Hair follicular keratinocyte (primary cell): Measurements from ENCODE around the gene TOMM34. TPM values are rescaled to one million over a fixed set of nuclear protein-coding genes. Genes with fewer than 3 reads are reported as not detected.

Source experiments
- total RNA-seq: library from RNA; depleted of rRNA; stranded (reverse); fragments of >200 nt; gene quantifications from 2 replicates; pipeline ENCODE4 v1.2.3, GENCODE V29; 2015

The TOMM34 gene, protein sequence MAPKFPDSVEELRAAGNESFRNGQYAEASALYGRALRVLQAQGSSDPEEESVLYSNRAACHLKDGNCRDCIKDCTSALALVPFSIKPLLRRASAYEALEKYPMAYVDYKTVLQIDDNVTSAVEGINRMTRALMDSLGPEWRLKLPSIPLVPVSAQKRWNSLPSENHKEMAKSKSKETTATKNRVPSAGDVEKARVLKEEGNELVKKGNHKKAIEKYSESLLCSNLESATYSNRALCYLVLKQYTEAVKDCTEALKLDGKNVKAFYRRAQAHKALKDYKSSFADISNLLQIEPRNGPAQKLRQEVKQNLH
- 53.4 and 54.5 TPM in 2 replicates for total RNA-seq

DNA sequence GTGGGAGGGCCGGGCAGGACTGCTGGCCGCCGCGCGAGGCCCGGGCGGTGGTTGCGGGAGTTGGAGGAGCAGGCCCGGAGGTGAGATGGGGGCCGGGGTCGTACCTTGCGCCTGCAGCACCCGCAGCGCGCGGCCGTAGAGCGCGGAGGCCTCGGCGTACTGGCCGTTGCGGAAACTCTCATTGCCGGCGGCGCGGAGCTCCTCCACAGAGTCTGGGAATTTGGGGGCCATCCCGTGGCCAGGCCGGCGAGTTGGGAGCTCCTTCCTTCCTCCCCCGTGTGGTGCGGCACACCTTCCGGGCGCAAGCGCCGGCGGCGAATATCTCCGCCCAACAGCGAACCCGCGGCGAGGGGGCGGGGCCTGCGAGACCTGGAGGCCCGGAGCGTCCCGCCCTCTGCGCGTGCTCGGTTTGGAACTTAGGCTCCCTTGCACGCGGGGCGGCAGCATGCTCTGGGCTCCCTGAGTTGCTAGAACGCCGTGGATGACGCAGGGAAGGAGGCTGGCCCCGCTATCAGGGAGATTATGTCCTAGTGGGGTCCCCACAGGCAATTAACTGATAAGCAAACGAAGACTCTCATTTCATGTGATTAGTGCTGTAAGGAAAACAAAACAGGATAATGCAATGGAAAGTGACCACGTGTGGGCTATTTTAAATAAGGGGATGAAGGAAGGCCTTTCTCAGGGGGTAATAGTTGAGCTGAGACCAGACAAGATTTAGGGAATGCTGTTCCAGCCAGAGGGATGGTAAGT lies at the start of gene TOMM34:
Gene TOMM34, minus strand, starts transcription at position 295 of the 750 bp plus-strand sequence. Its CDS starts 64 bp downstream, at position 231.

DNA sequence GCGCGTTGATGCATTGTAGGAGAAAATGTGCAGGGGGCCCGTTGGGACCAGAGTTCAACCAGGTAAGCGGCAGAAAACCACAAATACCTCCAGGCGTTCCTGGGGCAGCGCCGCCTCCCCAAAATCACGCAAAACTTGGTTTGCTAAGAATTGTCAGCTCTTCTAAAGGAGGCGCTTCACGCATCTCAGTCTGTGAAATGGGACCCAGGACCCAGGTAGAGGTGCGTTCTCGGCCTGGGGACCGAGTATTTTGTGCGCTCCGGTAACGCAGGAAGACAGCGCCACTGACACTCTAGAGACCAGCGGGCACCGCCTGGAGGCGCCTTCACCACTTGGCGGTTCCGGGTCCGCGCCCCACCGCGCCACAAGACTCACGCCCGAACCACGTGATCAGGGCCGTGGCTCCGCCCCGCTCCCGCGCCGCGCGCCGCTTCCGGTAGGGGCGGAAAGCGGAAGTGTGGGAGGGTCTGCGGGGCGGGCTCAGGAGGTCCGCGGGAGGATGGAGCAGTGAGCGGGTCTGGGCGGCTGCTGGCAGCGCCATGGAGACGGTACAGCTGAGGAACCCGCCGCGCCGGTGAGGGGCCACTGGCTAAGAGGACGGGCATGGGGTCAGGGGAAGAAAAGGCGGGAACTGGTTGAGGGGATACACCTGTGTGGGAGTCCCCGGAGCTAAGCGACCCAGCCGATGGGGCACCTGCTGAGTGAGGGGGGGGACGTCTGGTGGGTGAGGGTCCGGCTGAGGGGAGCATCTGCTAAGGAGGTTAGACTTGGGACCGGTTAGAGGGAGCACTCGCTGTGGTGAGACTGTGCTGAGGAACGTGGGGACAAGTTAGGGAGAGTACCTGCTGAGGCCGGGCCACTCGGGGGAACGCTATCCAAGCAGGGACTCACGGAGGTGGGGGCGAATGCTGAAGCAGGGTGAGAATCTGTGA lies 6.1 kb upstream of the TOMM34 start, which contains the start of gene STK4:
Gene STK4, plus strand, starts transcription at position 483 of the 932 bp plus-strand sequence. Its CDS starts 57 bp downstream, at position 540.

DNA sequence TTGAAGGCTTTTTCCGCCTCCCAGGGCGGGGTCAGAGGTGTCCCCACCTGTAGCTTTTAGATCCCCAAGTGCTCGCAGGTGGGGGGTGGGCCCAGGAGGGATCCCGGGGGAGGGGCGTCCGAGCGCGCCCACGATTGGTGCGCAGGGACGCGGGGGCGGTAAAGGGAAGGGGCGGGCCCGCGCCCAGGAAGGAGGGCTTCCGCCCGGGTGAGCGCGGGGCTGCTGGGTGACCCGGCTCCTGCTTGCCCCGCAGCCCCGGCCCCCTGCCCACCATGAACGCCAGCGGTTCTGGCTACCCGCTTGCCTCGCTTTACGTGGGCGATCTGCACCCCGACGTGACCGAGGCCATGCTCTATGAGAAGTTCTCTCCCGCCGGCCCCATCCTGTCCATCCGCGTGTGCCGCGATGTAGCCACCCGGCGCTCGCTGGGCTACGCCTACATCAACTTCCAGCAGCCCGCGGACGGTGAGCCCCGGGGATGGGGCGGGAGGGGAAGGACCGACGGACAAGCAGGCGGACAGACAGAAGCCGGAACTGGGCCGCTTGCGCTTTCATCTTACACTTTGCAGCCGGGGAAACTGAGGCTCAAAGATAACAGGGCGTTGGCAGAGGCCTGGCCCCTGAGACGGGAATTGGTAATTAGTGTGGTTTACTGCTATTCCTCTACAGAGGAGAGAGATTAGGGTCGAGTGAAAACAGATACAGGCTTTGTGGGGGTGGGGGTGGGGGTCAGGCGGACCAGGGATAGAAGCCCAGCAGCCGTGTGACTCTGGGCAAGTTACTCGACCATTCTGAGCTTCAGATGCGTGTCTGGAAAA lies 50.1 kb downstream of the TOMM34 start, which contains the start of gene PABPC1L:
Gene PABPC1L, plus strand, starts transcription at position 189 of the 818 bp plus-strand sequence. Its CDS starts 84 bp downstream, at position 273.

Other genes starting within 250 kb of the TOMM34 start
- gene CCN5, start 245.0 kb downstream of the TOMM34 start, total RNA-seq = not detected in 2 replicates
- gene KCNK15, start 214.5 kb downstream of the TOMM34 start, total RNA-seq = under 0.01 TPM in 1 of 2 replicates, not detected in the other
- gene RIMS4, start 149.9 kb downstream of the TOMM34 start, total RNA-seq = not detected in 2 replicates
- gene YWHAB, start 74.7 kb downstream of the TOMM34 start, total RNA-seq = 129 and 146 TPM in 2 replicates
- 4.7 and 6.8 TPM in 2 replicates for gene PABPC1L, start 50.3 kb downstream of the TOMM34 start, total RNA-seq
- gene STK4, start 6.1 kb upstream of the TOMM34 start, total RNA-seq = 15.6 and 19.4 TPM in 2 replicates
- gene KCNS1, start 140.7 kb upstream of the TOMM34 start, total RNA-seq = 0.91 and 1.7 TPM in 2 replicates
- gene WFDC5, start 154.8 kb upstream of the TOMM34 start, total RNA-seq = 0.23 and 1.6 TPM in 2 replicates
- 0.70 TPM in 1 of 2 replicates, not detected in the other for gene WFDC12, start 164.1 kb upstream of the TOMM34 start, total RNA-seq
- 11.0 and 25.5 TPM in 2 replicates for gene PI3, start 214.5 kb upstream of the TOMM34 start, total RNA-seq
- gene SEMG1, start 246.6 kb upstream of the TOMM34 start, total RNA-seq = not detected in 2 replicates